ENCODE measurements around the gene MAP3K5.

DNA sequence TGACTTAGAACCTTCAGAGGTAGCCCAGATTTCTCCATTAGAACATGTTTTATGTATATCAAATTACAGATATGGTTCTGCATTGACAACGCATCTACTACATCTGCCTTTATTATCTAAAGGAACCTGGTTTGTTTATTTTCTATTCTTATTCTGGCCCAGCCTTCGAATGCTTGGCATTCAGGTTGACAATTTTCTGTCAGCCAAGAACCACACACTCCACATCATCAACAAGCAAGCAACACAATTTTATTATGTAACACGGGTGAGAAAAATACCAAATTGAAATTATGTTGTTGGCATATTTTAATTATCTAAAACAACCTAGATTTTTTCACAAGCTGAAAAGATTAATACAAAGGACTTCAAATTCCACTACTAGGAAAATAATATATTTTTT is 14.6 kb downstream of the MAP3K5 start:
- TF ChIP-seq POLR2A (IDR thresholded peaks at IDR 0.05), result no peak
- TF ChIP-seq, protein P1, sequence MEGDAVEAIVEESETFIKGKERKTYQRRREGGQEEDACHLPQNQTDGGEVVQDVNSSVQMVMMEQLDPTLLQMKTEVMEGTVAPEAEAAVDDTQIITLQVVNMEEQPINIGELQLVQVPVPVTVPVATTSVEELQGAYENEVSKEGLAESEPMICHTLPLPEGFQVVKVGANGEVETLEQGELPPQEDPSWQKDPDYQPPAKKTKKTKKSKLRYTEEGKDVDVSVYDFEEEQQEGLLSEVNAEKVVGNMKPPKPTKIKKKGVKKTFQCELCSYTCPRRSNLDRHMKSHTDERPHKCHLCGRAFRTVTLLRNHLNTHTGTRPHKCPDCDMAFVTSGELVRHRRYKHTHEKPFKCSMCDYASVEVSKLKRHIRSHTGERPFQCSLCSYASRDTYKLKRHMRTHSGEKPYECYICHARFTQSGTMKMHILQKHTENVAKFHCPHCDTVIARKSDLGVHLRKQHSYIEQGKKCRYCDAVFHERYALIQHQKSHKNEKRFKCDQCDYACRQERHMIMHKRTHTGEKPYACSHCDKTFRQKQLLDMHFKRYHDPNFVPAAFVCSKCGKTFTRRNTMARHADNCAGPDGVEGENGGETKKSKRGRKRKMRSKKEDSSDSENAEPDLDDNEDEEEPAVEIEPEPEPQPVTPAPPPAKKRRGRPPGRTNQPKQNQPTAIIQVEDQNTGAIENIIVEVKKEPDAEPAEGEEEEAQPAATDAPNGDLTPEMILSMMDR (IDR thresholded peaks at IDR 0.05), result no peak
- TF ChIP-seq EP300 (IDR thresholded peaks at IDR 0.05), result no peak
